Nucleus accumbens (tissue), 56 donors: ENCODE results near the gene KICS2.

ENCODE experiments used
- DNase-seq, 56 donors: peaks; one replicate each; lab custom pipeline; 2025; lab: John Stamatoyannopoulos, UW

KICS2 gene

GRCh38 chr12:64222009-64222765 is at the start of gene KICS2:
KICS2 (minus strand) TSS chr12:64222296; CDS start chr12:64222237, 59 bp downstream.
- peak; percentile 31 to 98 (median 89) for DNase-seq

GRCh38 chr12:64270411-64270810 is 48.3 kb upstream of the KICS2 start:
- DNase-seq = no peak

DNA sequence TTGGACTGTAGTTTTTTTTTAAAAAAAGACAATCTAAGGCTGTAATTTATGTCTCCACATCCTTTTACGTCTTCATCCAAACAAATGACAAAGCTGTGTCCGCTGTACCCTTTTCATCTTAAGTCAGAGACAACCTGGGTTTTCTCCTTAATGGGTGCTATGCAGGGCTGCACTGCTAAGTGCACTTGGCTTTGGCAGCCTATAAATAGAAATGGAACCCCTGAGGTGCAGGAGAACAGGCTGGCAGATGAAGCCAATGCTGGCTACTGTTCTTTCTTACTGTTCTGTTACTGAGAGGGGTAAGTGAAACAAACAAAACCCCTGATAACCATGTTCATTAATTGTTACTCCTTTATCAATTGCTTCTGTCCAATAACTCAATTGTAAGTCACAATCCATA is 47.1 kb upstream of the KICS2 start:
- DNase-seq = no peak

GRCh38 chr12:64268409-64268808 is 46.3 kb upstream of the KICS2 start:
- DNase-seq = no peak

DNA sequence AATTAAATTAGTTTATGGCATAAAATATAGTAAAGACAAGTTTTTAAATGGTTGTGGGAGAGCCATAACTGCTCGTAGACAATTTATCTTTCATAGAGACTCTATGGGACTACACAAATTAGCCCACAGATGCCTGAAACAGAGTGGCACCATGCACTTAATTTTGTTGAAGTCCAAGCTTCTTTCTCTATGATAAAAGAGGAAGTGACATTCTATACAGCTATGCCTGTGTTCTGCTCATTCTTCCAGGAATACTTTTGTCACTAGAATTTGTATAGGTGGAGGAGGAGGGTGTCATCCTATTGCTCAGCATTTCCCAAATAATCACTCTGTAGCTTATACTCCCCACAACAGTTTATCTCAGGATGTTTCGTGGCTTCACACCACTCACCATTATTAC is 43.7 kb upstream of the KICS2 start:
- DNase-seq = no peak

DNA sequence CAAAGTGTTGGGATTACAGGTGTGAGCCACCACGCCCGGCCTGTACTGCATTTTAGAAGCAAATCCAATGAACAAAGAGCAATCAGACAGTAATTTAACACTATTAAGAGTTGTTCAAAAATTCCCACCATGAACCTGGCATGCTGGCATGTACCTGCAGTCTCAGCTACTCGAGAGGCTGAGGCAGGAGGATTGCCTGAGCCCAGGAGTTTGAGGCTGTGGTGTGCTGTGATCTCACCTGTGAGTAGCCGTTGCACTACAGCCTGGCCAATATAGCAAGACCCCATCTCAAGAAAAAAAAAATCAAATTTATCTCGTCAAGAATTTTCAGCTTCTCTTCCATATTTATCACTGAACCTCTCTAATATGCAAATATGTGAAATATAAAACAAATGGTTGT is 39.7 kb upstream of the KICS2 start:
- no peak for DNase-seq

- no peak for DNase-seq
Measured at GRCh38 chr12:64258576-64258975, 36.5 kb upstream of the KICS2 start.

- no peak for DNase-seq
Measured at GRCh38 chr12:64256166-64256800, 34.2 kb upstream of the KICS2 start.

- DNase-seq = no peak
Measured at GRCh38 chr12:64255249-64255648, 33.2 kb upstream of the KICS2 start.

GRCh38 chr12:64253356-64253755 is 31.3 kb upstream of the KICS2 start:
- no peak for DNase-seq

- DNase-seq = no peak
Measured at GRCh38 chr12:64252681-64253080, 30.6 kb upstream of the KICS2 start.

- DNase-seq = no peak
Measured at GRCh38 chr12:64243809-64244208, 21.7 kb upstream of the KICS2 start.

DNA sequence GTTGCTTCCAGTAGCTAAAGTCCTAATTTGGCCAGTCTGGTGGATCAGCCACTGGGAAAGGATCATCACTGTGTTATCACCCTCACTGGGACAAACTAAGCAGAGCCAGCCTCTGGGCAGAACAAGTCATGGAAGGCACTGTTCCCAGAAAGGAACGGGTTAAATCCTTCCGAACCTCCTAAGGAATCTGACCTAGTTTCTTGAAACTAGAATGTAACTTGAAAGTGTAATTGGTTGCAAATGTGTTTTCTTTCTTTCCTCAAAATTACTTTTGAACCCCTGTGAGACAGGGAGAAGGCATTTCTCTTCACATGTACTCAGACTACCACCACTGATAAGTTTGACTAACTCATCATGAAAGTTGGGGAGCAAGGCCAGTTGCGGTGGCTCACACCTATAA is 18.7 kb upstream of the KICS2 start:
- no peak for DNase-seq

GRCh38 chr12:64237382-64237781 is 15.3 kb upstream of the KICS2 start:
- DNase-seq = no peak

- no peak for DNase-seq
Measured at GRCh38 chr12:64236549-64236948, 14.5 kb upstream of the KICS2 start.

- no peak for DNase-seq
Measured at GRCh38 chr12:64232196-64232595, 10.1 kb upstream of the KICS2 start.

GRCh38 chr12:64229796-64230195 is 7.7 kb upstream of the KICS2 start:
- DNase-seq = peak in 34 of 56 donors; percentile 4 to 73 (median 28)

DNA sequence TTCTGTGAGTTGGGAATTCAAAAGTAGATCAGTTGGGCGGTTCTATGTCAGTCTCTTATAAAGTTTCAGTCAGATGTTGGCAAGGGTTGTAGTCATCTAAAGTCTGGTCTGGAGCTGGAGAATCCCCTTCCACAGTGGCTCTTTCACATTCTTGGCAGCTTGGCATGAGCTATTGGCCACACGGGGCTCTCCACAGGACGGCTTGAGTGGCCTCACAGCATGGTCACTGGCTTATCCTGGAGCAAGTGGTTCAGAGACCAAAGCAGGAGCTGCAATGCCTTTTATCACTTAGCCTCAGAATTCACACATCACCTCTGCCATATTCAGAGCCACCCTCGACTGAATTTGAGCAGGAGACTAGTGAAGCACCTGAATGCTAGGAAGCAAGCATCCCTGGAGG is 7.1 kb upstream of the KICS2 start:
- DNase-seq = peak in 3 of 56 donors; percentile 14 to 30 (median 22)

- no peak for DNase-seq
Measured at GRCh38 chr12:64225626-64226025, 3.5 kb upstream of the KICS2 start.

GRCh38 chr12:64221651-64222008 is 466 bp downstream of the KICS2 start:
- DNase-seq = peak; percentile 29 to 92 (median 75)

DNA sequence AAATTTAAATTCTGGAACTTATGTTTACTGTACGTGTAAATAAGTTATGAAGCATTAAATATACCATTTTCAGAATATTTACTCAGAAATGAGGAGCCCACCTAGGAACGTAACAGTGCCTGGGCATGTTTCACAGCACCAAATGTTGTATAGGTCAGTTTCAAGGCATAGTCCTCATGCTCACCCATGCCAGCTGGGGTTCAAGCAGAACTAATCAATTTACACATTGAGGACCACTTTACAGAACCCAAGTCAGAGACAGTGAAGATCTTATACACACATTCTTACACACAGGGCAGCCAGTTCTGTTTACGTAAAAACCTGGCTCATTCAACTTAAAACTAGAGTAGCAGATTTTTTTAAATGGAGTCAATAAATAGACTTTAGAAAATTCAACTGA is 2.0 kb downstream of the KICS2 start:
- no peak for DNase-seq

- DNase-seq = no peak
Measured at GRCh38 chr12:64219145-64219544, 3.0 kb downstream of the KICS2 start.
